OCI-LY7 (cell line): ENCODE results near the gene USB1.

Experiments used
- CTCF ChIP-seq: fragments of 200-600 bp; sonication (generic); conservative IDR thresholded peaks from 2 replicates; pipeline ENCODE4 v1.5.1; 2014; ENCODE audit warnings: mild to moderate bottlenecking, antibody characterized with exemption, low read length, moderate library complexity, mixed read lengths
- EZH2phosphoT487 ChIP-seq: fragments of 200-600 bp; sonication (generic); IDR thresholded peaks from 2 replicates; pipeline ENCODE4 v1.6.1; 2018; ENCODE audit warnings: low read depth, borderline replicate concordance, mild to moderate bottlenecking, mixed run types, antibody characterized with exemption, low read length, moderate library complexity, mixed read lengths

- no peak for TF ChIP-seq CTCF
- no peak for TF ChIP-seq EZH2phosphoT487
Measured at GRCh38 chr16:57960826-57961472, 40.3 kb upstream of the USB1 start.
